TTC549 (cell line): ENCODE measurements around the gene ACER3.

Source experiments
- FAIRE-seq: peaks from 2 replicates; lab custom pipeline; 2012; peaks lifted over from hg19 to GRCh38; lab: Jason Lieb, UNC

The ACER3 gene

GRCh38 chr11:77075425-77075905 is 214.7 kb downstream of the ACER3 start:
- FAIRE-seq, result no peak
